Cardiac muscle cell (in vitro differentiated cells and primary cell): Measurements from ENCODE around the gene ZNF683. TPM values are rescaled to one million over a fixed set of nuclear protein-coding genes. Genes with fewer than 3 reads are reported as not detected.

Experiments used
- DNase-seq, 2 donors: peaks; one replicate each; pipeline versions ENCODE4 v3.0.0 to v3.0.0-alpha.2; 2010 to 2017; ENCODE audit warnings: low read depth in 1 of 2, low spot score in 1 of 2
- H3K27ac ChIP-seq: fragments of 200-600 bp; sonication (generic); 2 replicates; pipeline ENCODE4 v1.5.1; 2016
- H3K27me3 ChIP-seq: fragments of 200-600 bp; sonication (generic); 2 replicates; pipeline ENCODE4 v1.6.0; 2016; ENCODE audit warnings: control low read depth
- H3K36me3 ChIP-seq: fragments of 200-600 bp; sonication (generic); 2 replicates; pipeline ENCODE4 v1.5.1; 2016; ENCODE audit warnings: control low read depth
- H3K4me1 ChIP-seq: fragments of 200-600 bp; sonication (generic); 2 replicates; pipeline ENCODE4 v1.8.1; 2017; ENCODE audit warnings: low read depth, mild to moderate bottlenecking, mixed run types
- H3K4me3 ChIP-seq: fragments of 200-600 bp; sonication (generic); 2 replicates; pipeline ENCODE4 v1.5.1; 2016; ENCODE audit warnings: mild to moderate bottlenecking
- H3K9me3 ChIP-seq: fragments of 200-600 bp; sonication (generic); 2 replicates; pipeline ENCODE4 v1.5.1; 2017; ENCODE audit warnings: low read depth, mild to moderate bottlenecking, control low read depth
- polyA plus RNA-seq: library from polyadenylated mRNA; unstranded; fragments of >200 nt; fragmentation: Nextera tagmentation; extraction: Ambion mirVana; gene quantifications from 2 replicates; pipeline ENCODE4 v1.2.1, GENCODE V29; 2016
- total RNA-seq: library from RNA; depleted of rRNA; stranded (reverse); fragments of >200 nt; gene quantifications from 2 replicates; pipeline ENCODE4 v1.2.3, GENCODE V29; 2016
- TF ChIP-seq, protein P1 (sequence below): IDR thresholded peaks from 2 replicates; pipeline ENCODE4 v1.5.1; 2012; ENCODE audit warnings: low read depth, mild to moderate bottlenecking, low read length

ZNF683 gene
- total and polyA plus RNA-seq, 2 experiments from 2014 or later = not detected

DNA sequence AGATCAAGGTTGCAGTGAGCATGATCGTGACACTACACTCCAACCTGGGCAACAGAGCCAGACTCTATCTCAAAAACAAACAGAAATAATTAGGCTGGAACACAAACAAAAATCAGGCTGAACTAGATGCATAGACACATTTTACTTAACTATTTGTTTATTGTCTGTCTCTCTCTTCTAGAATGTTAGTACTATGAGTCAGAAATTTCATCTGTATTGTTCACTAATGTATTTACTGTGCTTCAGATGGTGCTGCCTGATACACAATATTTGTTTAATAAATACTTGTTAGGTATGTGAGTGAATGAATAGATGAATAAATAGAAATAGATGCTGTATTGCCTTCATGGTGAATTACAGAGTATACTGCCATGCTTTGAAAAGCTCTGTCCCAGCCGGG is 32.1 kb upstream of the ZNF683 start:
- Histone ChIP-seq H3K36me3 (no peaks in the 10 kb centered on the region), H3K4me1 (peaks cover 8% of the 10 kb centered on the region), H3K27me3 (no peaks in the 10 kb centered on the region), H3K9me3 (no peaks in the 10 kb centered on the region), H3K27ac (no peak overlapping the region), H3K4me3 (no peak overlapping the region)
- no peak for DNase-seq
- TF ChIP-seq, protein P1, sequence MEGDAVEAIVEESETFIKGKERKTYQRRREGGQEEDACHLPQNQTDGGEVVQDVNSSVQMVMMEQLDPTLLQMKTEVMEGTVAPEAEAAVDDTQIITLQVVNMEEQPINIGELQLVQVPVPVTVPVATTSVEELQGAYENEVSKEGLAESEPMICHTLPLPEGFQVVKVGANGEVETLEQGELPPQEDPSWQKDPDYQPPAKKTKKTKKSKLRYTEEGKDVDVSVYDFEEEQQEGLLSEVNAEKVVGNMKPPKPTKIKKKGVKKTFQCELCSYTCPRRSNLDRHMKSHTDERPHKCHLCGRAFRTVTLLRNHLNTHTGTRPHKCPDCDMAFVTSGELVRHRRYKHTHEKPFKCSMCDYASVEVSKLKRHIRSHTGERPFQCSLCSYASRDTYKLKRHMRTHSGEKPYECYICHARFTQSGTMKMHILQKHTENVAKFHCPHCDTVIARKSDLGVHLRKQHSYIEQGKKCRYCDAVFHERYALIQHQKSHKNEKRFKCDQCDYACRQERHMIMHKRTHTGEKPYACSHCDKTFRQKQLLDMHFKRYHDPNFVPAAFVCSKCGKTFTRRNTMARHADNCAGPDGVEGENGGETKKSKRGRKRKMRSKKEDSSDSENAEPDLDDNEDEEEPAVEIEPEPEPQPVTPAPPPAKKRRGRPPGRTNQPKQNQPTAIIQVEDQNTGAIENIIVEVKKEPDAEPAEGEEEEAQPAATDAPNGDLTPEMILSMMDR = no peak

DNA sequence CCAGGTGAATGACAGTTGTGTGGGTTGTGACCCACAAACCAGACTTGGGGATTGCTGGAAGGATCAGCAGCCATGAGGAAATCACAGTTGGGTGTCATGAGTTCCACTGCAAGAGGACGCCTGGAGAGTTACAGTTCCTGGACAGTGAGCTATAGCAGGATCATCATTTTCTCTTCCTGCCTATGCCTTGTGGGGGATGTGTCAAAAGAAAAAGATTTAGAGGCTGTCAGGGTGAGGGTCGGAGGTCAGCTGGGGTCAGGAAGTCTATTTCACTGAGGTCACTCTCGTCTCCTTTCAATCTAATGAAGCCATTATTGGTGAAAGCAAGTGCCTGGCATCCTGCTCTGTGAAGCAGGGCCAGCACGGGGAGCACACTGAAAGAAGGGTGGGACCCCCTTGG is 31.1 kb upstream of the ZNF683 start:
- no peak overlapping the region for H3K4me3 ChIP-seq
- no peak for DNase-seq
- no peaks in the 10 kb centered on the region for H3K36me3 ChIP-seq

DNA sequence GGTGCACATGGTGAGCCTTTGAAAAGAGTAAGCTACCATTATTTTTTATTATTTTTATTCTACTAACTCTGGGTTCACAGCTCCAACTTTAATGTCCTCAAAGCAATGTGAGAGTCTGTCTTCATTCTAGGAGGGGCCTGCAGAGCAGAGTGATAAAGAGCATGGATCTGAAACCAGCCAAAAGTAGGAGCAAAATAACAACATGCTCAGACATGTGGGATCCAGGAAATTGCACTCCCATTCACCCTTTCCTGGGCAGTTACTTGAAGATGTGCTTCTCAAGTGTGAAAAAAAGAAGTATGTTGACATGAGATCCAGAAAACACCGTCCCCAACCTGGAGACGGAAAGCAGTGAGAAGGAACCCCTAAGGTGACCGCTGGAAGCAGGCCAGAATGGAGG is 29.3 kb upstream of the ZNF683 start:
- H3K4me3 ChIP-seq = no peak overlapping the region
- DNase-seq = no peak

More for the DNA sequence above, 31.1 kb upstream of the ZNF683 start:
- H3K27ac ChIP-seq = no peak overlapping the region
- H3K4me1 ChIP-seq = no peaks in the 10 kb centered on the region
- no peaks in the 10 kb centered on the region for H3K9me3 ChIP-seq
- TF ChIP-seq, protein P1 = no peak
- no peaks in the 10 kb centered on the region for H3K27me3 ChIP-seq

DNA sequence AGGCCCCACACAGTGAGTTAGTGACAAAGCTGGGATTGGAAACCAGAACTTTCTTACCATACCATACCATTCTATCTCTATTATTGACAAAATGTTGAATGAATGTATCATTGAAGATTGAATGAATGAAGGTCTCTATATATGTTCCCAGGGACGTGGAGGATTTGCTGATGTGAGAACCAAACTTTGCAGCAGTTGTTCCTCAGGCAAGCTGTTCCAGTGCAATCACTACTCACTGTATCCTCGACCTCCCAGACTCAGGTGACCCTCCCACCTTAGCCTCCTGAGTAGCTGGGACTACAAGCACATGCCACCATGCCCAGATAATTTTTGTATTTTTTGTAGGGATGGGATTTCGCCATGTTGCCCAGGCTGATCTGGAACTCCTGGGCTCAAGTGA is 26.5 kb upstream of the ZNF683 start:
- DNase-seq = no peak
- Histone ChIP-seq H3K27me3 (no peaks in the 10 kb centered on the region), H3K9me3 (no peaks in the 10 kb centered on the region), H3K27ac (no peak overlapping the region), H3K4me3 (no peak overlapping the region), H3K4me1 (no peaks in the 10 kb centered on the region), H3K36me3 (no peaks in the 10 kb centered on the region)
- TF ChIP-seq, protein P1 = no peak

More for the DNA sequence above, 29.3 kb upstream of the ZNF683 start:
- no peak overlapping the region for H3K27ac ChIP-seq
- TF ChIP-seq, protein P1 = no peak
- H3K36me3 ChIP-seq = no peaks in the 10 kb centered on the region
- no peaks in the 10 kb centered on the region for H3K27me3 ChIP-seq
- no peaks in the 10 kb centered on the region for H3K4me1 ChIP-seq
- no peaks in the 10 kb centered on the region for H3K9me3 ChIP-seq

DNA sequence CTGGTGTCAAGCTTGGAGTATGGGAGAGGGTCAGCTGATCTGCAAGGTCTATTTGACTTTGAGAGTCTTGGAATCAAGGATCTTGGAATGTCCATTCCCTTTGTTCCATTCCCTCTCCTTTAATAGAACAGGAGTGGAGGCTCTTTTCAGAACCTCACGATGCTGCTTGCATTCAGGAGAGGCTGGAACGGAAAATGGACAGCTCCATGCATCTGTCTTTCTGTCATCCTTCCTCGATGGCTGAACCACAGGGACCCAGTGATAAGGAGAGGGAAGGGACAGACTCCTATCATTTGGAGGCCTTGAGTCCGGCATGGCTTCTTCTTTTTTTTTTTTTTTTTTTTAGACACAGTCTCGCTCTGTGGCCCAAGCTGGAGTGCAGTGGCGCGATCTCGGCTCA is 23.2 kb upstream of the ZNF683 start:
- TF ChIP-seq, protein P1 = no peak
- no peak overlapping the region for H3K4me3 ChIP-seq
- DNase-seq = no peak
- no peaks in the 10 kb centered on the region for H3K9me3 ChIP-seq
- H3K27ac ChIP-seq = no peak overlapping the region
- H3K4me1 ChIP-seq = no peaks in the 10 kb centered on the region
- no peaks in the 10 kb centered on the region for H3K27me3 ChIP-seq
- no peaks in the 10 kb centered on the region for H3K36me3 ChIP-seq

DNA sequence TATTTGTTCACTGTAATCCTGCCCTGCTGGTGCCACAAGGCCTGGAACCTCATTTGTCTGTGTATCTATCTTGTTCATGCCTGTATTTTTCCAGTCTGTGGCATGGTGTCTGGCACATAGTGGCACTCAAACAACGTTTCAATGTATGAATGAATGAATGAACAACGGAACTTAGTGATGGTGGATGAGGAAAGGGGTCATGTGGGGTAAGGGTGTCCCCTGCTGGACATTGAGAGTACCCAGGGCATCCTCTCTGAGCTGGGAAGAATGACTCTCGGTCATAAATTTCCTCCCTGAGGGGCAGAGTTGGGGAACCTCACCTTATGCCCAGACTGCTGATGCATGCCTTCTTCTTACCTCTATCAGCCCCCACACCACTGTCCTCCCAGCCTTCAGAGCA is 18.9 kb upstream of the ZNF683 start:
- Histone ChIP-seq H3K36me3 (no peaks in the 10 kb centered on the region), H3K27me3 (no peaks in the 10 kb centered on the region), H3K27ac (no peak overlapping the region), H3K4me3 (no peak overlapping the region), H3K9me3 (no peaks in the 10 kb centered on the region), H3K4me1 (no peaks in the 10 kb centered on the region)
- TF ChIP-seq, protein P1 = peak; percentile 85
- peak; percentile 17 to 73 for DNase-seq
